GM18870 (cell line): Measurements from ENCODE around the gene ASTN2.
A peak's percentile ranks its signal among the peaks of the same experiment; 100 is the strongest.

Source experiments
- ATAC-seq: cut with Tn5 transposase; IDR thresholded peaks from one replicate; pipeline ENCODE4 v1.9.1; 2021; ENCODE audit warnings: moderate library complexity; ENCODE audit not compliant: unreplicated experiment

Gene ASTN2

DNA sequence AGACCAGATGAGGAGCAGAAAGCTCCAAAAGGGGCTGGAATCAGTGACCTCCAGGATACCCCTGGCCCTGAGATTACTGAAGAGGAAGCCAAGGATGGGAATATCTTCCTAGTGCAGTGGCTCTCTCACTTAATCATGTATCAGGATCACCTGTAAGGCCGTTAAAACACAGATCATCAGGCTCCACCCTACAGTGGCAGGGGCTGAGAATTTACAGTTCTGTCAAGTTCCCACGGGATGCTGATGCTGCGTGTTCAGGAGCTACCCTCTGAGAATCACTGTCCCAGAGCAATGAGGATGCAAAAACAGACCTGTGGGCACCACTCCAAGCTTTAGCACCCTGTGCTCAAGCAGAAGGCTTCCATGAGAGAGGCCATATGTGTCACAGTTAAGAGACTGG is 291.9 kb downstream of the ASTN2 start:
- no peak for ATAC-seq

DNA sequence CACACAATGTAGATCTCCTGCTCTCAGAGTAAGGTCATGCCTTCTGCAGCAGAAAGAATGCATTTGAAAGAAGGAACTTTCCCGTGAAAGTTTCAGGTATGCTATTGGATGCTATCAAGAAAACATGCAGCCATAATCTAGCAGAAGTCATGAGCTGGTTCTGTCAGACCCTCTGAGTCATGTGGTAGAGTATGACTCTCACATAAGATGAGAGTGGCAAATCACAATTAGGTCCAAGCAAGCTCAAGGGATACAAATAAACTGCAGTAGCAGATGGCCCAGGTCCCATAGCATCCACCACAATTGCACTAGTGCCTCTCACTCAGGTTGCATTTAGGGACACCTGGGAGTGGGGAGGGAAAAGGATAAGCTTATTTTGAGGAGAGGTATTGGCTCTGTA is 292.8 kb downstream of the ASTN2 start:
- ATAC-seq: no peak

DNA sequence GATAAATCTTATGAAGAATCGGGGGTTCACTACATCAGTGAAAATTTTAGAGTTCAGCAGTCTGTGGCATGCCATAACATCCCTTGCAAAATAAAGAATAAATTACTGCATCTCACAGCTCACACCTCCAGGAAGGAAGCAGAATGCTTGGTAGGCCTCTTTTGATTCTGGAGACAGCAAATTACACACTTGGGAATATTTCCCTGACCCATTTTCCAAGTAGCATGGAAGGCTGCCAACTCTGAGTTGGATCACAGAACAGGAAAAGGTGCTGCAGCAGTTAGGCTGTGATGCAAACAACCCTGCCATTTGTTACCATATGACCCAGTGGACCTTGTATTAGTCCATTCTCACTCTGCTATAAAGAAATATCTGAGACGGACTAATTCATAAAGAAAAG is 293.5 kb downstream of the ASTN2 start:
- no peak for ATAC-seq

DNA sequence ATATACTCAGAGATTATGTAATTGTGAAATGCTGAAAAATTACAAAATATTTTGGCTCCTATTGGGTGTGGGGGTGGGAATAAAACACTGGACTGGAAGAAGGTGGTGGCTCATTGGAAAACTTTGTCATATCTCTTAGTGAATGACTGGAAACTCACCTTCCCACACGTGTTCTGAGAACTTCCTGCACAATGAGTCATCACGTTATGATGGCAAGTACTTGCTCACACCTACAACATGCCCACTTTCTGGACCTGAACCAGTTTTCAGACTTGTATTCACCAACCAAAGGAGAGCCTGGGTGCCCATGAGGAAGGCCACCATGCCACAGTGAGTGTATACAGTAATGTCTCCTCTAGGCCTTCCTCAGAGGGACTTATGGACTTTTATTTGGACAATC is 294.8 kb downstream of the ASTN2 start:
- no peak for ATAC-seq

DNA sequence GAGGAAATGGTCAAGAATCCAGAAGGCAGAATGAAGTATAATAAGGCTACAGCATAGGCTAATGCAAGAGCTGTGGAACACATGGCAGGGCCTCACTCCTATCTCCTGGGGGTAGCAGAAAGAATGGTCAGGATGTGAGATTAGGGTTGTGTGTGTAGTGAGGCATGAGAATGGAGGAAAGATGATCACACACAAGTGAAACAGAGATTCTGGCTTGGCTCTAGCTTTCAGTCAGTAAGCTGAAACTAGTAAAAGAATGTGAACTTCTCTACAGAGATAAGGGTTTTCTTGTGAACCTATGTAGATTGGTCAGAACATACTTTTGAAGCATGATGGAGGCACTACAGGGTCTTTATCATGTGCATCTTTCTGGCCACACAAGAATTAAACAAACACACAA is 298.8 kb downstream of the ASTN2 start:
- peak; percentile 88 for ATAC-seq

DNA sequence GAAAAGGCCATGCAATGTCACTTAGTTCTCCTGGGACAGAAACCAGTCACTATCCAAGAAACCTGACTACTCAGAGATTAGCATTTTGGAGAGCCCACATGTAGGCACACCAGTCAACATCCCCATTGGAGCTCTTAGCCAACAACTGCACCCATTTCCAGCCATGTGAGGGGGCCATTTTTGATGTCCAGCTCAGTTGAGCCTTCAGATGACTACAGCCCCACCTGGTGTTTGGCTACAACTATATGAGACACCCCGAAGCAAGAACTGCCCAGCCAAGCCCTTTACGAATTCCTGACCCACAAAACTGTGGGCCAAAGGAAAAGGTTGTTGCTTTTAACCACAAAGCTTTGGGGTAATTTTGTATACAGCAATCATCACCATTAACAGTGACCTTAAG is 300.1 kb downstream of the ASTN2 start:
- no peak for ATAC-seq

DNA sequence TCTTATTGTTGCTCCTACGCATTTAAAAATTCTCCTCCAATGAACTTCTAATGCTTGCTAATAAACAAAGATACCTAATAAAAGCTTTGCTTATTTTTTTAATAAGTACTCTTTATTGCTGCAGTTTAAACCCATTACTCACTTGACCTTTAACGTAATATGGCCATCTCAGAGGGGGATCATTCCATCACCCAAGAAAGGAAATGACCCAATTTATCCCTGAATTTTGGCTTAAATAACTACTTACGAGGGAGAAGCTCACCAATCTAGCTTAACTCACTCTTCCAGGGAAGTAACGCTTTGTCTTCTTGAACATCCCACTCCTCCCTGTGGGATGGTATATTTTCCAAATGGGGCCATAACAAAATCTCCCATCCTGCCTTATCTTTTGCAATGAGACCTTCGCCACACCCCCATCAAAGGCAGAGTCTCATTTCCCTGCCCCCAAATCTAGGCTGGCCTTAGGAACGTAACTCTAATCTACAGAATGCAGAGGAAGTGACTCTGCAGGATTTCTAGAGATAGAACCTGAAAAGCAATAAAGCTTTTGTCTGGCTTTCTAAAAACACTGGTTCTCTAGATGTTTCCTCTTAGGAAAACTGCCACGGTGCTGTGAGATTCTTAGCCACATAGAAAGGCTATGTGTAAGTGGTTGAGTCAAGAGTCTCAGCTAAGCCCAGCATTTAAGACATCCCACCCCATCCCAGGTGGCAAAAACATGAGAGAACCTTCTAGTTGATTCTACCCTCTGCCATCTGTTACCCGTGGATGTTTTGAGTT is 310.0 kb downstream of the ASTN2 start:
- no peak for ATAC-seq

DNA sequence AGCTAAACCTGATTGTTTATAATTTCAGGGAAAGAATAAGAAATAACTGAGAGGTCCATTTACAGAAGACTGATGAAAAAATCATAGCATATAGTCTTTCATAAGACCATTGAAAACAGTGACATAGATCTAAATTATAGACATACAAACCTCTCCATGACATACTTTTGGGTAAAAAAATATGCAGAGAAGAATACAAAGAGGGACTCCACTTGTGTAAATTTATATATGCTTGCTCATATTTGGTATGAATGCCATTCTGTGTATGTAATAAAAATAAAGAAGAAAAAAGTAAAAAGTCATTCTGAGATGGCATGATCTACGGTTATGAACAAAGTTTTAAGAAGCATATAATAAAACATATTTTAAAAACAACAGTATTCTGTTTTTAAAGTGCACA is 310.7 kb downstream of the ASTN2 start:
- ATAC-seq: no peak

DNA sequence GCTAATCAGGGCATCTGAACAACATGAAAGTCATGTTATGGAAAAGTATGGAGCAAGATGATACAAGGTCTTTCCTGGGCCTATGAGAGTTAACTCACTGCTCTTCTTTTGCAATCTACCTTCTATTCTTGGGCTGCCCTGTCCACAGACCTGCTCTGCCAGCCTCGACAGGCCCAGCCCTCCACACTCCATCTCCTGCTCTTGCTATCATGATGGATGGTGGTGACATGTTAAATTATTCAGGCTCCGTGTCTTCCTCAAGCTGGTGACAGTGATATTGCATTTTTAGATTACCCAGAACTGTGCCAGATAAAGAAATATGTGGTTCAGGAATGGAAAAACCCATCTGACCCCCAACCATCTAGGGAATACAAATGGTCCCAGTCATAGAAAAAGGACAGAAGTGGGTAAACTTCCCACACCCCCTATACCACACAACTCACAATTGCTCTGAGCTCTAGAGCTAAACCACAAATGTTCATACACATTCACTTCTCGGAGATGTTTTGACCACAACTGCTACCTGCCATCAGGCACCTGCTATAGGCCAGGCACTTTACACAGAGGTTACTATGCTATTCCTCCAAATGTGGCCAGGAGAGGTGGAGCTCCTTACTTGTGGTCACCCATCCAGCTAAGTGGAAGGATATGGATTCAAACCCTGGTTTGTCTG is 311.3 kb downstream of the ASTN2 start:
- no peak for ATAC-seq

DNA sequence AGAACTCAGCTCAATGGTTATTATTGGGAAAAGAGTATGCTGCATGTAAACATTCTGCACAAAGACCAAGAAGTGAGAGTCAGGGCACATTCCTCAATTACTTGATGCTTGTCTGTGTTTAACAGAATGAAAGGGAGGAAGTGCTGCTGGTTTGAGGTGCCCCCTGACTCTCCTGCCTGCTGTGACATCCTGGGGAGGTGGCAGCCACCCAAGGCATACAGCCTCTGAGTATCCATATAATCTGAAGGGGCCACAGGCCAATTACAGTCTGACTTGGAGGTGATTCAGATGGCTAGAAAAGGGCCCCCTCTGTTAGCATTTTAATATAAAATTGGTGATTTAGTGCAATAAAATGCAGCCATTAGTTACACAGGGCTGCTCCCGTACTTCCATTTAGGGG is 313.8 kb downstream of the ASTN2 start:
- no peak for ATAC-seq

DNA sequence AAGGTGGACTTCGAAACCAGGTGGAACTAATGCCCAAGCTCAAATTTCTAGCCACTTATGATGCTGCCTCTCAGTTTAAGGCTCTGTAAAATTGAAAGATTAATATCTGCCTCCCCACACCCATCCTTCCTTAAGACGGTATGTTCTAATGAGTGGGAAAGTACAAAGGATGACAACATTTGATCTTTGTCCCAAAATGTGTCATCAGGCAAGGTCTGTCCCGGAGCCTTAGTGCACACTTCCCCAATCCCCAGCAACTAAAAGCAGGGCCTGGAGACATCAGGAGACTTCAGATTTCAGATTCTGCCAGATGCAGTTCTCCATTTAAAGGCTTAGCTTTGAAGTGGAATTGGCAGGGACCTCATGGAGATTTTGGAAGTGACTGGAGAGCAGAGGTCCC is 316.5 kb downstream of the ASTN2 start:
- ATAC-seq: no peak

DNA sequence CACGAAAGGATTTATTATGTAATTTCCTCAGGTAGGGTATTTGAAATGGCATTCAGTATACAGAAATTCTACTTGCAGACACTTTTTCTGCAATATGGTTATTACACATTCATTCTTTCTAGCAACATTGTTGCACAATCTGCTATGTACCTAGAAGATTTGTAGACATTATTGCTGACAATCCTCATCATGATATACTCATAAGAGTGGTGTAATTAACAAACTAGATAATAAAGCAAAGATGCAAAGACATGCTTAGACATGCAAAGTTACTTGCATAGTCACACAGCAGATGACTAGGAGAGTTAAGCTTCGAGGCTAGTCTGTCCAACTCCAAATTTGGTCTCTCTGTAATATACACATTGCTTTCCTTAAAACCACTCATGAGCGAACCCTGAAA is 317.1 kb downstream of the ASTN2 start:
- no peak for ATAC-seq

DNA sequence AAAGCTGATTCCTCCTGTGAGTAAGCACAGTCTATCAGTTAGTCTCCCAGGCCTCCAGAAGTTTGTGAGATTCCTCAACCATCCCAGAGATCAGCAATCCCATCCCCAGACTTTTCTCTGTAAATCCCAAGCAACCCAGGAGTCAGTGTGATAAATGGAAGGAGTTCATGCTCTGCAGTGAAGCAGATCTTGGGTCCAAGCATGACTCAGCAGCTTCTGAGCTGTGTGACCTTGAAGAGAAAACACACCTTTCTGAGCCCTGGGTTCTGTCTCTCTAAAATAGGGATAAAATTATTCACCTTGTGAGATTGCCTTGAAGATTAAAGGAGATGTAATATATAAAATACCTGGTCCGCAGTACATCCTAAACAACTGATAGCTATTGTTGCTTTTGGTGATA is 318.7 kb downstream of the ASTN2 start:
- no peak for ATAC-seq

DNA sequence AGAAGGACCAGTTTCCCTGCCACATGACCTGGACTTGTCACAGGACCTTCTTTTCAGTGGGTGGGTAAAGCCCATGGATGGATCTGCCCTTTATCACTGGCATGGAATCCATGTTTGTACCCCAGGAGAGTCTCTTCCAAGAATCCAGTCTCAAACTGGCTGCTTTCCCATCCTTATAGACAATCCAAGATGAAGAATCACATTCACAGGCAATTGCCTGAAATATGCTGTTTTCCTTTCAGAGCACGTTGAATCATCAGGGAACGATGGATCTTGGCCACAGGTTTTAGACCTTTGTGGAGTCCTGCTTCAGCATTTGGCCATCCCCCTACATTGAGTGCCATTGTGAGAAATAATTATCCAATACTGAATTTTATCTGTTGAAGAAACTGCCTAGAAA is 319.8 kb downstream of the ASTN2 start:
- ATAC-seq: no peak

DNA sequence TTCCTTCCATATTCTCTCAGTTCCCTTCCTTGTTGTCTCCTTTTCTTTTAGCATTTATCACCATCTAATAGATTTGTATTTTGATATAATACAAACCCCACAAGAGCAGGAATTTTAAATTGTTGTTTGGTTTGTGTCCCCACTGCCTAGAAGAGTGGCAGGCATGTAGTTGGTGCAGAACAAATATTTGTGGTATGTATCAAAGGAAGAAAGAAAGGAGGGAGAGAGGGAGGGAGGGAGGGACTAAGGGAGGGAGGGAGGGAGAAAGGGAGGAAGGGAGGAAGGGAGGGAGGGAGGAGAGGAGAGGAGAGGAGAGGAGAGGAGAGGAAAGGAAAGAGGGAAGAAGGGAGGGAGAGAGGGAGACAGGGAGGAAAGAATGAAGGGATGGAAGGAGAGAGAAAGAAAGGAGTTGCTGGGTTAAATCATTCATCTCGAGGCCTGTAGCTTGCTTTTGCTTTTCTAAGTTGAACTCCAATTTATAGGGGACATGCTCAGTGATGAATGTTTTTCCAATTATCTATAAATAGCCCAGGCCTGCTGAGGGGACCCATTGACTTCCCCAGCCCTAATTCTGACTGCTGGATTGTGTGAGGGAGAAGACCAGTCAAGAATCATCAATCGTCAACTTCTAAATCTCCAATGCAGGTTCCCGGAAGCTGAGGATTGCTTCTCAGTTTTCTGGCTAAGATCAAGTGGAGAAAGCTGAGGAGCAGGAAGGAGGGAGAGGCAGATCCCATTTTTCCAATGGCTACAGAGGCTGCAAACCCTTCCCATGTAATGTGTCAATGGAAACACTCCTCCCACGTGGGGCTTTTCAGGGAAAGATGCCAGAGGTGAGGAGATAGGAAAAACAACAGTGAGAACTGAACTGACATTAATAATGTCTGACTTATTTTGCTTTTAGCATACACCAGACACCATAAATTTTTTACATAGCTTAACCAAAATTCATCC is 320.7 kb downstream of the ASTN2 start:
- no peak for ATAC-seq

DNA sequence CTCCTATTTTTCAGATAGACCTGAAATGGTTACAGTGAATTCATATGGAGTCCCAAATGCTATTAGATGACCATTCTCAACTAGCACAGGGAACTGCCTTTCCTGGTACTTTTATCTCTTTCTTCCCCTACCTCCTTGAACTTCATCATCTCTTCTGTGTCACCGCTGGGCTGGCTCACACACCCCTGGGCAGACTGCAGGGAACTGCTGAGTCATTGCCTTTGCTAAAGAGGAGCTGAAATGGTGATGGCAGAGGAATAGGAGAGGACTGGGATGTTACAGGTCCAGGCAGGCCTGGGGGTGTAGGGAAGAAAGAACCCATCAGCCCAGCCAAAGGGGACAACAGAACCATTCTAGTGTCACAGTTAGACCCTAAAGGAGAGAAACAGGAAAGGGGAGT is 322.3 kb downstream of the ASTN2 start:
- ATAC-seq: no peak

DNA sequence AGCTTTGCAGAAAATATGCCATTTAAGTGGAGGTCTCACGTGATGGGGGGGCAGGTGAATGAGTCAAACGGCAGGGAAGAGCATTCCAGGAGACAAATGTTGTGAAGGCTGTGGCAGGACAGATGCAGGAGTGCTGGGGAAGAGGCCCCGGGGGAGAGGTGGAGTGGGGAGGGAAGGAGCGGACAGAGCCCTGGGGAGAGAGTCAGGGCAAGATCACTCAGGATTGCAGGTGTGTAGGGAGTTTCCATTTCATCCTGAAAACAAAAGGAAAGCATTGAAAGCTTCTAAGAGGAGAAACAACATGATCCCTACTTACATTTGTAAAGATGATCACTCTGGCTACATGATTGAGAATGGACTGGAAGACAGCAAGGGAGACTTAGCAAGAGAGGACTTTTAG is 323.3 kb downstream of the ASTN2 start:
- no peak for ATAC-seq

DNA sequence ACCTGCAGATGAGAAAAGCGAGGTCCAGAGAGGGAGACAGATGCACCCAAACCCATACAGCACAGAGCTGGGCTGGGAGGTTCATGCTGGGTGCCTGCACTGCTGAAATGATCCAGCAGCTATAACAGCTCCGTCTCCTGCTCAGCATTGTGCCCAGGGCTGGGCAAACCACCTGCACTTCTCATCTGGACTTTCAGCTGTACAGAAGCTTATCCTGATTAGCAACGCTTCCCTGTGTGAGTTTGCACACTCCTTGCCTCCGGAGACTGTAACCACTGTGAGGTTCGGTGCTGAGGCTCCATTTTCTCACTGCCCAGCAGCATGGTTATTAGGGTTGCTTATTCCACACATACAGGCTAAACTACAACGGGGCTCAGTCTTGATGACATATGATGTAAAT is 326.1 kb downstream of the ASTN2 start:
- no peak for ATAC-seq

DNA sequence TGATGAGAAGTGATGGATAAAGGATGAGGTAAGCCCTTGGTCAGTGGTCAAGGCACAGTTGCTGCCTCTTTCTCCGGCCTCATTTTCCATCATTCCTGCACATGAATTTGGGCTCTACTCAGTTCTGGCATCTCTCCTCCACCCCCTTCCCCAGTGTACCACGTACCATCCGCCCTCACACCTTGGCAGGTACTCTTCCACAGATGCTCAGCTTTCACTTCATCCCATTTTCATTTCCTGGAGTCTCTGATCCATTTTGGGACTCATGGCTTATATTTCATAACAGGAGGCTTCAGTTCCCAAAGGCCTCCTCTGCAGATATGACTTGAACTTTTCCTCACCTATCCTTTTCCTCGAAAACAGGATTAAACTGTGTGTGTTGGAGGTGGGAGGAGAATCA is 326.7 kb downstream of the ASTN2 start:
- no peak for ATAC-seq

DNA sequence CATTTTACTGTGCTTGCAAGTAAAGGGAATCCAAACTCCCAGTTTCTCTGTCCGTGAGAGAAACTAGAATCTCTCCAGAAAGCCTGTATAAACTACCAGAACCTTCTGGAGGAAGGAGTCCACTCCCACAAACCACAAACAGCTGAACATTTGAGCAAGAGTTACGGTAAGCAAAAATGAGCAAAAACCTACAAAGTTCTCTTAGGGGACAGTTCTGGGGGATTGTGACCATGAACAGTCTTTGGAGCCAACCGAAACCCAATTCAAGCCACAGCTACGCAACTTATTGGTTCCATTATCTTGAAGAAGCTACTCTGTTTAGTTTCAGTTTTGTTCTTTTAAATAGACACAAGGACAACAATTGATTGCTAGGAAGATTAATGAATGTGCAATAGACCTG is 330.6 kb downstream of the ASTN2 start:
- no peak for ATAC-seq

DNA sequence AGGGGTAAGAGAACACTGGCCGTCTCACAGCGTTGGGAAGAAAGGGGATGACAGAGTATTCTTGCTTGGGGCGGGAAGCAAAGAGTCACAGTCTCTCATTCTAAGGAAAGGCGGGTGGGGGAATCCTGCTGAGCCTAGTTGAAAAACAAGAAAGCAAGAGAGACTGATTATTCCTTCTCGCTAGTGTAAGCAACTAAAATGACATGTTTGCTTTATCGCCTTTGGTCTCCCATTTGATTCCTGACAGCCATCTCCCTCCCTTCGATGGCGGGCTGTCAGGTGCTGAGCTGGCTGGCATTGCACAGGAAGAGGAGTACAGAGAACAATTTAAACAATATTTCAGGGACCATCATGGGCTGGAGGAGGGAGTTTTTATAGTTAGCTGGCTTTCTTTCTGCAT is 331.3 kb downstream of the ASTN2 start:
- ATAC-seq: no peak
